EL (cell line): ENCODE data around the gene RMP24.
"Not testable (repeated sequence)": the region's sequence is repeated elsewhere in the genome, so short reads cannot be mapped to it uniquely, and the experiment has no call there.

Source experiments
- DNase-seq: peaks from one replicate; pipeline ENCODE4 v3.0.0-alpha.2; 2016

Gene RMP24

GRCh38 chr18:35972197-35973000 is at the start of gene RMP24:
TSS of gene RMP24 (plus strand) at chr18:35972679.
- peak; percentile 94 for DNase-seq

GRCh38 chr18:35923939-35924684 is 48.4 kb upstream of the RMP24 start:
- no peak for DNase-seq

- DNase-seq: no peak
These were observed 45.6 kb upstream of the RMP24 start for GRCh38 chr18:35926884-35927283.

GRCh38 chr18:35927430-35927829 is 45.0 kb upstream of the RMP24 start:
- DNase-seq: no peak

- DNase-seq: peak; percentile 5
These were observed 38.5 kb upstream of the RMP24 start for GRCh38 chr18:35933982-35934381.

GRCh38 chr18:35934891-35935290 is 37.6 kb upstream of the RMP24 start:
- no peak for DNase-seq

GRCh38 chr18:35935805-35936204 is 36.7 kb upstream of the RMP24 start:
- no peak for DNase-seq

- DNase-seq: no peak
These were observed 35.5 kb upstream of the RMP24 start for GRCh38 chr18:35936951-35937350.

- DNase-seq: no peak
These were observed 34.3 kb upstream of the RMP24 start for GRCh38 chr18:35938158-35938557.

- no peak for DNase-seq
These were observed 33.9 kb upstream of the RMP24 start for GRCh38 chr18:35938562-35938961.

GRCh38 chr18:35939138-35939537 is 33.3 kb upstream of the RMP24 start:
- no peak for DNase-seq

- DNase-seq: no peak
These were observed 31.2 kb upstream of the RMP24 start for GRCh38 chr18:35941299-35941698.

- DNase-seq: no peak
These were observed 30.3 kb upstream of the RMP24 start for GRCh38 chr18:35942133-35942532.

GRCh38 chr18:35942661-35943060 is 29.8 kb upstream of the RMP24 start:
- DNase-seq: no peak

GRCh38 chr18:35948080-35948479 is 24.4 kb upstream of the RMP24 start:
- no peak for DNase-seq

- DNase-seq: no peak
These were observed 23.4 kb upstream of the RMP24 start for GRCh38 chr18:35949090-35949489.

GRCh38 chr18:35949903-35950627 is 22.4 kb upstream of the RMP24 start:
- DNase-seq: peak; percentile 64

- DNase-seq: no peak
These were observed 21.9 kb upstream of the RMP24 start for GRCh38 chr18:35950628-35950982.

- no peak for DNase-seq
These were observed 18.8 kb upstream of the RMP24 start for GRCh38 chr18:35953688-35954087.

GRCh38 chr18:35956226-35956625 is 16.3 kb upstream of the RMP24 start:
- DNase-seq: no peak

GRCh38 chr18:35962320-35962719 is 10.2 kb upstream of the RMP24 start:
- no peak for DNase-seq

GRCh38 chr18:35964319-35964718 is 8.2 kb upstream of the RMP24 start:
- no peak for DNase-seq

GRCh38 chr18:35967866-35968265 is 4.6 kb upstream of the RMP24 start:
- not testable (repeated sequence) for DNase-seq
